H1 (cell line): ENCODE results near the gene PPP2R2D. TPM values are rescaled to one million over a fixed set of nuclear protein-coding genes. Genes with fewer than 3 reads are reported as not detected.

ENCODE experiments used
- CTCF ChIA-PET: fragments of 300-600 bp; sonication (Branson Sonifier 250); formaldehyde crosslinking; loops from one replicate; lab custom pipeline; 2021; ENCODE audit not compliant: partially characterized antibody; lab: Charles Lee
- POLR2A ChIA-PET: fragments of 300-600 bp; sonication (Branson Sonifier 250); formaldehyde crosslinking; loops from one replicate; lab custom pipeline; 2021; ENCODE audit warnings: inconsistent platforms; ENCODE audit not compliant: partially characterized antibody; lab: Charles Lee
- DNase-seq, 2 experiments: peaks; one replicate each; pipeline versions ENCODE4 v3.0.0 to v3.0.0-alpha.2; 2010 to 2022; ENCODE audit warnings: low spot score in 2 of 2, low read depth in 1 of 2, mixed read lengths in 1 of 2
- FAIRE-seq: peaks from 2 replicates; lab custom pipeline; 2011; peaks lifted over from hg19 to GRCh38; lab: Jason Lieb, UNC
- H2AFZ ChIP-seq: 2 replicates; pipeline ENCODE4 v1.8.1; 2012; ENCODE audit warnings: low read length, inconsistent platforms
- H2AK5ac ChIP-seq: 2 replicates; pipeline ENCODE4 v1.6.1; 2013; ENCODE audit warnings: low read depth, low read length
- H2BK120ac ChIP-seq: replicated peaks from 2 replicates; pipeline ENCODE3; 2013; ENCODE audit warnings: low read depth, low read length, inconsistent platforms
- H2BK12ac ChIP-seq: 2 replicates; pipeline ENCODE4 v1.6.1; 2013; ENCODE audit warnings: low read depth, low read length
- H2BK15ac ChIP-seq: 2 replicates; pipeline ENCODE4 v1.6.1; 2013; ENCODE audit warnings: low read length
- H2BK20ac ChIP-seq: 2 replicates; pipeline ENCODE4 v1.6.1; 2013; ENCODE audit warnings: low read length
- H2BK5ac ChIP-seq: 2 replicates; pipeline ENCODE4 v1.6.1; 2013; ENCODE audit warnings: low read depth, low read length
- H3K14ac ChIP-seq: 2 replicates; pipeline ENCODE4 v1.6.1; 2013; ENCODE audit warnings: inconsistent platforms; ENCODE audit not compliant: insufficient read length
- H3K18ac ChIP-seq: 2 replicates; pipeline ENCODE4 v1.6.1; 2013; ENCODE audit warnings: low read length; ENCODE audit errors: extremely low read depth
- H3K23ac ChIP-seq: 2 replicates; pipeline ENCODE4 v1.6.1; 2013; ENCODE audit warnings: inconsistent platforms; ENCODE audit not compliant: insufficient read length
- H3K23me2 ChIP-seq: 2 replicates; pipeline ENCODE4 v1.6.1; 2013; ENCODE audit warnings: low read depth, low read length
- H3K27ac ChIP-seq: 2 replicates; pipeline ENCODE4 v1.6.1; 2011; ENCODE audit warnings: low read depth, low read length, inconsistent platforms
- H3K27me3 ChIP-seq, 4 experiments: replicated peaks in 1 of 4; 1 replicate in 1 of 4; 2 replicates in 3 of 4; pipeline versions ENCODE4 v1.6.1 to v1.8.1; 2011 to 2013; ENCODE audit warnings: low read length in 3 of 4, mild to moderate bottlenecking in 3 of 4, inconsistent platforms in 2 of 4, mixed read lengths in 2 of 4, moderate library complexity in 1 of 4; ENCODE audit not compliant: control insufficient read depth in 3 of 4, insufficient read depth in 3 of 4; ENCODE audit errors: extremely low read depth in 1 of 4
- H3K36me3 ChIP-seq, 4 experiments: 2 replicates each; pipeline versions ENCODE4 v1.6.1 to v1.8.1; 2011 to 2013; ENCODE audit warnings: mild to moderate bottlenecking in 4 of 4, low read length in 3 of 4, moderate library complexity in 2 of 4, control low read depth in 1 of 4, inconsistent platforms in 1 of 4; ENCODE audit not compliant: insufficient read depth in 4 of 4, control insufficient read depth in 2 of 4
- H3K4ac ChIP-seq: replicated peaks from 2 replicates; pipeline ENCODE3; 2013; ENCODE audit warnings: low read length, low read depth, mixed read lengths, inconsistent platforms; ENCODE audit not compliant: insufficient read length
- H3K4me1 ChIP-seq, 4 experiments: replicated peaks in 1 of 4; 1 replicate in 1 of 4; 2 replicates in 3 of 4; pipeline versions ENCODE4 v1.6.1 to v1.8.1; 2011 to 2013; ENCODE audit warnings: low read length in 3 of 4, inconsistent platforms in 2 of 4, mixed read lengths in 1 of 4; ENCODE audit not compliant: insufficient read depth in 4 of 4, control insufficient read depth in 3 of 4
- H3K4me2 ChIP-seq, 2 experiments: 2 replicates each; pipeline versions ENCODE4 v1.6.1 to v1.8.1; 2011 to 2013; ENCODE audit warnings: low read depth in 2 of 2, low read length in 2 of 2, control low read depth in 1 of 2, inconsistent platforms in 1 of 2, mild to moderate bottlenecking in 1 of 2; ENCODE audit not compliant: insufficient read depth in 1 of 2
- H3K4me3 ChIP-seq, 4 experiments: fragments of 200-600, 300-600 bp in 1 of 4; sonication (generic), shearing (Covaris generic), sonication (Bioruptor Twin) in 1 of 4; 2 replicates each; pipeline versions ENCODE4 v1.5.1 to v1.8.1; 2011 to 2016; ENCODE audit warnings: low read length in 4 of 4, low read depth in 3 of 4, control low read depth in 2 of 4, inconsistent platforms in 2 of 4, mild to moderate bottlenecking in 2 of 4, mixed read lengths in 1 of 4, moderate library complexity in 1 of 4; ENCODE audit not compliant: insufficient read depth in 2 of 4; ENCODE audit errors: extremely low read depth in 1 of 4
- H3K56ac ChIP-seq: replicated peaks from 2 replicates; pipeline ENCODE3; 2013; ENCODE audit warnings: low read depth, mild to moderate bottlenecking, mixed read lengths, low read length, inconsistent platforms; ENCODE audit not compliant: insufficient read length
- H3K79me1 ChIP-seq: 2 replicates; pipeline ENCODE4 v1.6.1; 2013; ENCODE audit warnings: low read depth, low read length, control low read depth
- H3K79me2 ChIP-seq, 2 experiments: 2 replicates each; pipeline versions ENCODE4 v1.6.1 to v1.8.1; 2012 to 2013; ENCODE audit warnings: low read length in 2 of 2, mild to moderate bottlenecking in 2 of 2, inconsistent platforms in 1 of 2; ENCODE audit not compliant: insufficient read depth in 2 of 2, control insufficient read depth in 1 of 2
- H3K9ac ChIP-seq, 4 experiments: replicated peaks in 1 of 4; 1 replicate in 1 of 4; 2 replicates in 3 of 4; pipeline versions ENCODE4 v1.6.1 to v1.8.1; 2011 to 2013; ENCODE audit warnings: low read depth in 3 of 4, low read length in 3 of 4, control low read depth in 2 of 4, mild to moderate bottlenecking in 2 of 4, moderate library complexity in 2 of 4, inconsistent platforms in 1 of 4; ENCODE audit errors: extremely low read depth in 1 of 4
- H3K9me3 ChIP-seq, 2 experiments: 2 replicates each; pipeline versions ENCODE4 v1.6.1 to v1.8.1; 2012 to 2013; ENCODE audit warnings: mild to moderate bottlenecking in 2 of 2, moderate library complexity in 2 of 2, control low read depth in 1 of 2, inconsistent platforms in 1 of 2, low read depth in 1 of 2, low read length in 1 of 2, mixed read lengths in 1 of 2; ENCODE audit not compliant: insufficient read depth in 2 of 2
- H4K20me1 ChIP-seq, 2 experiments: replicated peaks in 1 of 2; 2 replicates each; pipeline versions ENCODE3 to v1.8.1; 2011 to 2013; ENCODE audit warnings: inconsistent platforms in 2 of 2, low read length in 2 of 2, mild to moderate bottlenecking in 1 of 2; ENCODE audit not compliant: insufficient read depth in 2 of 2, control insufficient read depth in 1 of 2
- H4K5ac ChIP-seq: 2 replicates; pipeline ENCODE4 v1.6.1; 2013; ENCODE audit warnings: low read length, low read depth, mixed read lengths, inconsistent platforms; ENCODE audit not compliant: insufficient read length
- H4K8ac ChIP-seq: 2 replicates; pipeline ENCODE4 v1.8.0; 2013; ENCODE audit warnings: mild to moderate bottlenecking, moderate library complexity, low read length, inconsistent platforms; ENCODE audit not compliant: insufficient read depth; ENCODE audit errors: extremely low read depth
- H4K91ac ChIP-seq: replicated peaks from 2 replicates; pipeline ENCODE3; 2013; ENCODE audit warnings: low read length, mixed read lengths, inconsistent platforms; ENCODE audit not compliant: insufficient read length
- BRCA1 ChIP-seq: IDR thresholded peaks from 2 replicates; pipeline ENCODE4 v1.6.1; 2012; ENCODE audit warnings: low read depth, low read length, improper control_type of control experiment
- PHF8 ChIP-seq: fragments of 200-600 bp; sonication (generic); conservative IDR thresholded peaks from 2 replicates; pipeline ENCODE4 v1.7.1; 2012; ENCODE audit warnings: low read depth, mild to moderate bottlenecking, inconsistent platforms, low read length, moderate library complexity
- RXRA ChIP-seq: IDR thresholded peaks from 2 replicates; pipeline ENCODE4 v1.6.1; 2011; ENCODE audit warnings: low read depth, mild to moderate bottlenecking, low read length, moderate library complexity; ENCODE audit not compliant: insufficient read depth
- SIN3A ChIP-seq, 2 experiments: IDR thresholded peaks in 1 of 2; conservative IDR thresholded peaks in 1 of 2; 2 replicates each; pipeline ENCODE4 v1.6.1; 2011 to 2012; ENCODE audit warnings: low read length in 2 of 2, improper control_type of control experiment in 1 of 2, low read depth in 1 of 2, mild to moderate bottlenecking in 1 of 2
- whole genome bisulfite sequencing, 2 experiments: shearing (Covaris generic) in 1 of 2; methylation state at CpG; one replicate each; pipeline versions ENCODE4 v1.1.6 to v1.1.7; 2013 to 2015; ENCODE audit warnings: low lambda C conversion rate in 2 of 2, mixed read lengths in 2 of 2, inconsistent platforms in 1 of 2, low coverage in 1 of 2, missing lambda C conversion rate in 1 of 2; ENCODE audit not compliant: insufficient replicate concordance in 2 of 2, insufficient coverage in 1 of 2, insufficient read length in 1 of 2; ENCODE audit errors: extremely low coverage in 1 of 2, missing lambda C conversion rate in 1 of 2; 5-methylcytosine and 5-hydroxymethylcytosine counted together
- polyA plus RNA-seq, 7 experiments: library from polyadenylated mRNA; depleted of rRNA in 3 of 7; stranded (reverse) in 5 of 7; unstranded in 2 of 7; fragments of >200 nt in 5 of 7; fragments of 200-250 nt in 2 of 7; gene quantifications; 1 replicate in 5 of 7; 2 replicates in 1 of 7; 4 replicates in 1 of 7; pipeline versions ENCODE4 v1.2.1 to v1.2.3, GENCODE V29; 2011 to 2013; ENCODE audit warnings: missing spikeins in 2 of 7, mixed read lengths in 2 of 7
- total RNA-seq: library from RNA; stranded (reverse); fragmentation: NEBNext Ultra II Directional; extraction: Animal tissue kit (Norgen Biotek cat#: 25700); gene quantifications from 2 replicates; pipeline ENCODE4 v1.2.1, GENCODE V29; 2021
- TF ChIP-seq, protein P1 (sequence below), 3 experiments: IDR thresholded peaks; 1 replicate in 2 of 3; 2 replicates in 1 of 3; pipeline versions ENCODE4 v1.5.1 to v1.6.1; 2011; ENCODE audit warnings: low read length in 3 of 3, mild to moderate bottlenecking in 3 of 3, inconsistent platforms in 2 of 3, low read depth in 1 of 3, moderate library complexity in 1 of 3; ENCODE audit not compliant: insufficient read depth in 1 of 3; ENCODE audit errors: control extremely low read depth in 1 of 3

PPP2R2D gene
- total and polyA plus RNA-seq, 2 of the 8 experiments (the other 6 are each of a cell fraction or from before 2014, with no cell fraction given): 25.4 to 32.8 TPM

DNA sequence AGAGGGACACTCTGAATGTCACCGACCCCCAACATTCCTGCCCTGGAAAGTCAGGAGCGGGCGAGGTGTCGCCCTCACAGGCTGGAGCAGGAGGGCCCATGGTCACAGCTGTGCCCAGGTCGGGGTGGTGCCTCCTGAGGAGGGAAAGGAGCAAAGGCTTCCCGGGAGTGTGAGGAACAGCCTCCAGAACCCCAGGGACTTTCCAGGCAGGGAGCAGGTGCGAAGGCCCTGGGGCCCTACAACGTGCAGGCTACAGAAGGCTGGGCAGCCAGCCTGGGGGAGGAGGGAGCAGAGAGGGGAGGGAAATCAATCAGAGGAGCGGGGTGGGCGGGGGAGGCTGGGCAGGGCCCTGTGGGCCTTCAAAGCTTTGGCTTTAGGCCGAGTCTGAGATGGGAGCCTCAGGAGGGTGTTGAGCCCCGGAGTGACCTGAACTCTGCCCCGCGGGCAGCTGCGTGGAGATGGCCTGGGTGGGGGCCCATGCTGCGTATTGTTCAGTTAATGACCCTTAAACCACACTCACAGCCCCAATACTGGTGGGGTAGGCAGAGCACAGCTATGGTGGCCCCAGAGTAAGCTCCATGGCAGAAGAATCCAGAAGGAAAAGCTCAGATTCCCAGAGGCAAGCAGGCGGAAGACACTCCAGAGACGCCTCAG, 44.2 kb upstream of the PPP2R2D start:
- CTCF ChIA-PET: interaction anchor here (0.6 to 2.1 kb wide), 3 partner anchors 16 to 166 kb away, joined by 3 to 7 read pairs (median 3); no protein-coding TSS in a partner anchor
- H3K23me2 ChIP-seq: no peaks in the 10 kb centered on the region
- H3K4me3 ChIP-seq: no peak overlapping the region
- no peaks in the 10 kb centered on the region for H3K4me1 ChIP-seq
- no peak overlapping the region for H3K27ac ChIP-seq
- POLR2A ChIA-PET: no interaction called here
- H3K23ac ChIP-seq: no peak overlapping the region
- H4K8ac ChIP-seq: no peak overlapping the region
- no peak overlapping the region for H3K14ac ChIP-seq
- no peaks in the 10 kb centered on the region for H3K27me3 ChIP-seq
- H2BK12ac ChIP-seq: no peak overlapping the region
- H2AK5ac ChIP-seq: no peak overlapping the region
- no peak overlapping the region for H2BK15ac ChIP-seq
- no peaks in the 10 kb centered on the region for H3K9me3 ChIP-seq
- no peak overlapping the region for H3K4ac ChIP-seq
- FAIRE-seq: no peak
- H3K9ac ChIP-seq: no peak overlapping the region
- H2BK120ac ChIP-seq: no peak overlapping the region
- no peak for DNase-seq
- H2BK20ac ChIP-seq: no peak overlapping the region
- no peak overlapping the region for H2BK5ac ChIP-seq
- no peak overlapping the region for H4K91ac ChIP-seq
- 87% methylated on average over 15 of the region's 18 CpGs; no CpG with 5 or more reads in 1 of the 2 experiments for WGBS, 2 experiments
- no peaks in the 10 kb centered on the region for H3K36me3 ChIP-seq
- no peak overlapping the region for H3K56ac ChIP-seq
- H4K5ac ChIP-seq: no peak overlapping the region
- no peak for TF ChIP-seq PHF8
- TF ChIP-seq, protein P1, sequence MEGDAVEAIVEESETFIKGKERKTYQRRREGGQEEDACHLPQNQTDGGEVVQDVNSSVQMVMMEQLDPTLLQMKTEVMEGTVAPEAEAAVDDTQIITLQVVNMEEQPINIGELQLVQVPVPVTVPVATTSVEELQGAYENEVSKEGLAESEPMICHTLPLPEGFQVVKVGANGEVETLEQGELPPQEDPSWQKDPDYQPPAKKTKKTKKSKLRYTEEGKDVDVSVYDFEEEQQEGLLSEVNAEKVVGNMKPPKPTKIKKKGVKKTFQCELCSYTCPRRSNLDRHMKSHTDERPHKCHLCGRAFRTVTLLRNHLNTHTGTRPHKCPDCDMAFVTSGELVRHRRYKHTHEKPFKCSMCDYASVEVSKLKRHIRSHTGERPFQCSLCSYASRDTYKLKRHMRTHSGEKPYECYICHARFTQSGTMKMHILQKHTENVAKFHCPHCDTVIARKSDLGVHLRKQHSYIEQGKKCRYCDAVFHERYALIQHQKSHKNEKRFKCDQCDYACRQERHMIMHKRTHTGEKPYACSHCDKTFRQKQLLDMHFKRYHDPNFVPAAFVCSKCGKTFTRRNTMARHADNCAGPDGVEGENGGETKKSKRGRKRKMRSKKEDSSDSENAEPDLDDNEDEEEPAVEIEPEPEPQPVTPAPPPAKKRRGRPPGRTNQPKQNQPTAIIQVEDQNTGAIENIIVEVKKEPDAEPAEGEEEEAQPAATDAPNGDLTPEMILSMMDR (IDR thresholded peaks at IDR 0.05; ENCODE audit: control extremely low read depth in 1 of 3, insufficient read depth in 1 of 3, low read depth in 1 of 3, low read length in 3 of 3): no peak
- TF ChIP-seq SIN3A (conservative IDR thresholded peaks at IDR 0.05 in 1 of 2, IDR thresholded peaks at IDR 0.05 in 1 of 2; ENCODE audit: low read depth in 1 of 2, low read length in 2 of 2): no peak
- TF ChIP-seq RXRA: no peak
- TF ChIP-seq BRCA1: no peak
- TF ChIP-seq, all 59 proteins: peak for 0
- no peak overlapping the region for H3K18ac ChIP-seq
- no peaks in the 10 kb centered on the region for H4K20me1 ChIP-seq
- no peaks in the 10 kb centered on the region for H3K79me2 ChIP-seq
- H2AFZ ChIP-seq: no peak overlapping the region
- H3K4me2 ChIP-seq: no peak overlapping the region
- H3K79me1 ChIP-seq: no peaks in the 10 kb centered on the region
